Endothelial cell of umbilical vein (primary cell): Measurements from ENCODE around the gene C14orf119. TPM values are rescaled to one million over a fixed set of nuclear protein-coding genes. Genes with fewer than 3 reads are reported as not detected.

Experiments
- BruUV-seq: library from RNA; stranded (reverse); fragments of 400-500 nt; replicated peaks from 2 replicates; lab custom pipeline; 2021; lab: Mats Ljungman, UMichigan
- CTCF ChIA-PET: fragments of 300-600, 350-600 bp; sonication (Branson Sonifier 250); formaldehyde crosslinking; loops from one replicate; lab custom pipeline; 2021; ENCODE audit warnings: antibody characterized with exemption, inconsistent platforms; lab: Charles Lee
- POLR2A ChIA-PET: fragments of 300-600, 350-600 bp; sonication (Branson Sonifier 250); formaldehyde crosslinking; loops from one replicate; lab custom pipeline; 2021; ENCODE audit warnings: antibody characterized with exemption, inconsistent platforms; lab: Charles Lee
- DNase-seq: peaks from one replicate; pipeline ENCODE4 v3.0.0-alpha.2; 2011; ENCODE audit warnings: low read depth, low spot score
- FAIRE-seq: peaks from 2 replicates; lab custom pipeline; 2011; peaks lifted over from hg19 to GRCh38; lab: Jason Lieb, UNC
- H2AFZ ChIP-seq: 2 replicates; pipeline ENCODE4 v1.6.0; 2012; ENCODE audit warnings: low read depth, low read length, control low read depth, inconsistent platforms
- H3K27ac ChIP-seq: 2 replicates; pipeline ENCODE4 v1.5.1; 2011; ENCODE audit warnings: low read depth, mild to moderate bottlenecking, control low read depth, low read length, moderate library complexity; ENCODE audit not compliant: insufficient read depth
- H3K27me3 ChIP-seq, 2 experiments: 2 replicates each; pipeline versions ENCODE4 v1.6.0 to v1.6.1; 2011; ENCODE audit warnings: low read length in 2 of 2, mixed read lengths in 1 of 2; ENCODE audit not compliant: control insufficient read depth in 2 of 2, insufficient read depth in 2 of 2
- H3K36me3 ChIP-seq, 2 experiments: 2 replicates in 1 of 2; 3 replicates in 1 of 2; pipeline ENCODE4 v1.5.1; 2011; ENCODE audit warnings: low read length in 2 of 2, mild to moderate bottlenecking in 1 of 2, moderate library complexity in 1 of 2; ENCODE audit not compliant: control insufficient read depth in 2 of 2, insufficient read depth in 2 of 2; ENCODE audit errors: extremely low read depth in 1 of 2
- H3K4me1 ChIP-seq: 3 replicates; pipeline ENCODE4 v1.5.1; 2011; ENCODE audit warnings: mild to moderate bottlenecking, low read length; ENCODE audit not compliant: control insufficient read depth, insufficient read depth; ENCODE audit errors: extremely low read depth
- H3K4me2 ChIP-seq: 2 replicates; pipeline ENCODE4 v1.6.1; 2011; ENCODE audit warnings: low read length, control low read depth, mixed read lengths; ENCODE audit not compliant: insufficient read depth
- H3K4me3 ChIP-seq, 3 experiments: fragments of 200-600 bp in 1 of 3; sonication (generic), shearing (Covaris generic) in 1 of 3; replicated peaks in 1 of 3; 2 replicates each; pipeline ENCODE4 v1.5.1; 2011 to 2016; ENCODE audit warnings: control low read depth in 3 of 3, low read length in 3 of 3, mild to moderate bottlenecking in 2 of 3, inconsistent platforms in 1 of 3, low read depth in 1 of 3, moderate library complexity in 1 of 3; ENCODE audit not compliant: insufficient read depth in 1 of 3
- H3K79me2 ChIP-seq: 2 replicates; pipeline ENCODE4 v1.6.0; 2012; ENCODE audit warnings: low read length, inconsistent platforms; ENCODE audit not compliant: control insufficient read depth, insufficient read depth
- H3K9ac ChIP-seq: replicated peaks from 2 replicates; pipeline ENCODE3; 2011; ENCODE audit warnings: low read length, control low read depth; ENCODE audit not compliant: insufficient read depth; ENCODE audit errors: extremely low read depth
- H3K9me1 ChIP-seq: replicated peaks from 3 replicates; pipeline ENCODE4 v1.6.0; 2011; ENCODE audit warnings: mild to moderate bottlenecking, low read length; ENCODE audit not compliant: control insufficient read depth, insufficient read depth; ENCODE audit errors: extremely low read depth
- H3K9me3 ChIP-seq: replicated peaks from 2 replicates; pipeline ENCODE4 v1.5.1; 2012; ENCODE audit warnings: low read length, inconsistent platforms; ENCODE audit not compliant: control insufficient read depth, insufficient read depth
- H4K20me1 ChIP-seq: replicated peaks from 2 replicates; pipeline ENCODE3; 2011; ENCODE audit warnings: mild to moderate bottlenecking, low read length; ENCODE audit not compliant: control insufficient read depth, insufficient read depth; ENCODE audit errors: extremely low read depth
- EZH2 ChIP-seq: IDR thresholded peaks from 2 replicates; pipeline ENCODE4 v1.6.1; 2012; ENCODE audit warnings: borderline replicate concordance, low read depth, mild to moderate bottlenecking, moderate library complexity, low read length, inconsistent platforms; ENCODE audit not compliant: severe bottlenecking
- FOS ChIP-seq: IDR thresholded peaks from 2 replicates; pipeline ENCODE4 v1.6.1; 2011; ENCODE audit warnings: mild to moderate bottlenecking, low read length, moderate library complexity, borderline replicate concordance; ENCODE audit not compliant: insufficient read depth
- GATA2 ChIP-seq: IDR thresholded peaks from 2 replicates; pipeline ENCODE4 v1.7.0; 2011; ENCODE audit warnings: low read depth, mild to moderate bottlenecking, moderate library complexity, mixed read lengths, low read length; ENCODE audit not compliant: insufficient read length, insufficient read depth
- JUN ChIP-seq: IDR thresholded peaks from 2 replicates; pipeline ENCODE4 v1.6.1; 2011; ENCODE audit warnings: borderline replicate concordance, low read depth; ENCODE audit not compliant: insufficient read length, insufficient read depth
- MYC ChIP-seq: IDR thresholded peaks from one replicate; pipeline ENCODE4 v1.6.1; 2011; ENCODE audit warnings: mild to moderate bottlenecking, low read depth, low read length
- POLR2A ChIP-seq: IDR thresholded peaks from 2 replicates; pipeline ENCODE4 v1.6.1; 2012; ENCODE audit warnings: low read depth, mild to moderate bottlenecking, control low read depth, low read length
- POLR2AphosphoS5 ChIP-seq: IDR thresholded peaks from 2 replicates; pipeline ENCODE4 v1.6.1; 2012; ENCODE audit warnings: low read depth, mild to moderate bottlenecking, control low read depth, low read length, moderate library complexity; ENCODE audit not compliant: insufficient read depth
- dilution Hi-C: fragments of 300-500 bp; cut with MboI; formaldehyde crosslinking; loops from one replicate; pipeline ENCODE4 v1.15.0; 2019; ENCODE audit warnings: low sequenced_read_pairs; ENCODE audit not compliant: extremely low pct_ligation_motif_present
- intact Hi-C: fragments of 100-400 bp; cut with micrococcal nuclease; formaldehyde crosslinking; loops from one replicate; pipeline ENCODE4 v1.10.0; 2022
- polyA plus RNA-seq, 4 experiments: library from polyadenylated mRNA; depleted of rRNA in 3 of 4; stranded (reverse) in 3 of 4; unstranded in 1 of 4; fragments of >200 nt; gene quantifications; 2 replicates each; pipeline versions ENCODE4 v1.2.1 to v1.2.3, GENCODE V29; 2011 to 2012; ENCODE audit warnings: missing spikeins in 1 of 4
- total RNA-seq: library from RNA; stranded (reverse); gene quantifications from 2 replicates; pipeline ENCODE4 v1.2.3, GENCODE V29; 2021
- TF ChIP-seq, protein P1 (sequence below): IDR thresholded peaks from 2 replicates; pipeline ENCODE4 v1.6.1; 2011; ENCODE audit not compliant: insufficient read depth, insufficient read length
- TF ChIP-seq, protein P2 (sequence below), 2 donors: IDR thresholded peaks; 1 replicate in 1 of 2; 2 replicates in 1 of 2; pipeline ENCODE4 v1.5.1; 2011; ENCODE audit warnings: low read length in 2 of 2, mild to moderate bottlenecking in 2 of 2, moderate library complexity in 2 of 2, control low read depth in 1 of 2, inconsistent platforms in 1 of 2, low read depth in 1 of 2; ENCODE audit not compliant: insufficient read depth in 1 of 2; ENCODE audit errors: extremely low read depth in 1 of 2

The C14orf119 gene
- total and polyA plus RNA-seq, 2 donors (not counting 3 experiments of a cell fraction or from before 2014, with no cell fraction given), result 58.3 to 60.5 TPM

DNA sequence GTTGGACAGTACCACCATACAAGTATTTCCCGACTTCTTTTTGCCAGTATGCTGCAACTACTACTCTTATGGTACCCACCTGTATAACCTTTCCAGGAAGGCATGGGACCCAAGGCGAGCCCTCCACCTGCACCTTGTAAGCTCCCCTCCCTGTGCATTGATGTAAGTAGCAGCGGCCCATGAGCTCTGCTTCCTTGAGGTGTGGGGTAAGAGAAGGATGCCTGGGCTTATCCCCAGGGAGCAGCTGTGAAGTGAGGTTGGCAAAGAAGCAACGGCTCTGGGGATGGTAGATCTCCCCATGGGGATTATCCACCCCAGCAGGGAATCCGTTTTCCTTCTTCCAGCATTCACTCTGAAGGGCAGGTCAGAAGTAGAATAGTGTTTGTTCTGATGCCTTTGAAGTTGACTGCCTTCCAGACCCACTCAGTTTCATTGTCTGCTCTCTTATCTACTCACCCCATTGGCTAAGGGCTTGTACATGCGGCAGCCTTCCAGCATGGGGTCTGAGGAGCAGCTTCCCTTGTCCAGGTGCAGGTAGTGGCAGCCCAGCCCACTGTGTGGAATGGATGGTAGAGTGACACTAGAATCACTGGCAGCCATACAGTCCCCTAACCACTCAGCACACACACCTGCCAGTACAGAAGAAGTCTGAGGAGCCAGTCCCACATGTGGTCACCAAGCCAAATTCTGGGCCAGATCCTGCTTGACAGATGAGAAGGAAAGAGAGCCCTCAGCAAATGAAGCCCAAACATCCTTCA, 6.1 kb downstream of the C14orf119 start:
- dilution Hi-C loops (no loop called here), intact Hi-C loops (no loop called here)
- Histone ChIP-seq H3K79me2 (peaks cover 25% of the 10 kb centered on the region), H3K27ac (no peak overlapping the region), H4K20me1 (no peaks in the 10 kb centered on the region), H2AFZ (no peak overlapping the region), H3K4me1 (peaks cover 9% of the 10 kb centered on the region), H3K36me3 (peaks cover 5 to 13% of the 10 kb centered on the region in 2 experiments), H3K9me1 (no peaks in the 10 kb centered on the region), H3K4me3 (no peak overlapping the region), H3K4me2 (no peak overlapping the region), H3K9ac (no peak overlapping the region), H3K9me3 (no peaks in the 10 kb centered on the region), H3K27me3 (no peaks in the 10 kb centered on the region)
- FAIRE-seq, result no peak
- POLR2A ChIA-PET, result no interaction called here
- CTCF ChIA-PET, result interaction anchor here (2.1 to 2.9 kb wide), 3 partner anchors 19 to 106 kb away, joined by 8 to 16 read pairs (median 10); no protein-coding TSS in a partner anchor
- no TSS peak for BruUV-seq
- TF ChIP-seq, protein P1, sequence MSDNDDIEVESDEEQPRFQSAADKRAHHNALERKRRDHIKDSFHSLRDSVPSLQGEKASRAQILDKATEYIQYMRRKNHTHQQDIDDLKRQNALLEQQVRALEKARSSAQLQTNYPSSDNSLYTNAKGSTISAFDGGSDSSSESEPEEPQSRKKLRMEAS, result no peak
- TF ChIP-seq FOS, result no peak
- TF ChIP-seq EZH2, result no peak
- no peak for TF ChIP-seq POLR2A
- TF ChIP-seq, protein P2, sequence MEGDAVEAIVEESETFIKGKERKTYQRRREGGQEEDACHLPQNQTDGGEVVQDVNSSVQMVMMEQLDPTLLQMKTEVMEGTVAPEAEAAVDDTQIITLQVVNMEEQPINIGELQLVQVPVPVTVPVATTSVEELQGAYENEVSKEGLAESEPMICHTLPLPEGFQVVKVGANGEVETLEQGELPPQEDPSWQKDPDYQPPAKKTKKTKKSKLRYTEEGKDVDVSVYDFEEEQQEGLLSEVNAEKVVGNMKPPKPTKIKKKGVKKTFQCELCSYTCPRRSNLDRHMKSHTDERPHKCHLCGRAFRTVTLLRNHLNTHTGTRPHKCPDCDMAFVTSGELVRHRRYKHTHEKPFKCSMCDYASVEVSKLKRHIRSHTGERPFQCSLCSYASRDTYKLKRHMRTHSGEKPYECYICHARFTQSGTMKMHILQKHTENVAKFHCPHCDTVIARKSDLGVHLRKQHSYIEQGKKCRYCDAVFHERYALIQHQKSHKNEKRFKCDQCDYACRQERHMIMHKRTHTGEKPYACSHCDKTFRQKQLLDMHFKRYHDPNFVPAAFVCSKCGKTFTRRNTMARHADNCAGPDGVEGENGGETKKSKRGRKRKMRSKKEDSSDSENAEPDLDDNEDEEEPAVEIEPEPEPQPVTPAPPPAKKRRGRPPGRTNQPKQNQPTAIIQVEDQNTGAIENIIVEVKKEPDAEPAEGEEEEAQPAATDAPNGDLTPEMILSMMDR (IDR thresholded peaks at IDR 0.05; ENCODE audit: extremely low read depth in 1 of 2, insufficient read depth in 1 of 2, low read depth in 1 of 2, low read length in 2 of 2), result no peak
- no peak for TF ChIP-seq POLR2AphosphoS5
- TF ChIP-seq GATA2, result no peak
- TF ChIP-seq JUN, result no peak
- no peak for TF ChIP-seq MYC
- DNase-seq, result no peak
